Fibroblast of lung (primary cell): ENCODE measurements around the gene USP14.

Experiments
- CTCF ChIP-seq, 2 donors: IDR thresholded peaks in 1 of 2; conservative IDR thresholded peaks in 1 of 2; 1 replicate in 1 of 2; 2 replicates in 1 of 2; pipeline ENCODE4 v1.5.1; 2011 to 2012; ENCODE audit warnings: low read length in 2 of 2, control low read depth in 1 of 2, inconsistent platforms in 1 of 2, low read depth in 1 of 2, mild to moderate bottlenecking in 1 of 2
- EZH2 ChIP-seq: IDR thresholded peaks from 2 replicates; pipeline ENCODE4 v1.5.1; 2012; ENCODE audit warnings: low read length, control low read depth, mild to moderate bottlenecking; ENCODE audit errors: missing control alignments

GRCh38 chr18:211582-211981 is 53.2 kb downstream of the USP14 start:
- TF ChIP-seq CTCF (conservative IDR thresholded peaks at IDR 0.05 in 1 of 2, IDR thresholded peaks at IDR 0.05 in 1 of 2; ENCODE audit: low read depth in 1 of 2, low read length in 2 of 2) = no peak
- no peak for TF ChIP-seq EZH2
